Calu3 (cell line): ENCODE measurements around the gene PCNX4. TPM values are rescaled to one million over a fixed set of nuclear protein-coding genes. Genes with fewer than 3 reads are reported as not detected.

ENCODE experiments used
- BruUV-seq: library from RNA; stranded (reverse); fragments of 400-500 nt; replicated peaks from 2 replicates; lab custom pipeline; 2021; lab: Mats Ljungman, UMichigan
- CTCF ChIA-PET: fragments of 300-600 bp; sonication (Branson Sonifier 250); formaldehyde crosslinking; loops from one replicate; lab custom pipeline; 2022; ENCODE audit warnings: antibody characterized with exemption; lab: Charles Lee
- DNase-seq: peaks from one replicate; pipeline ENCODE4 v3.0.0; 2022
- H3K27ac Mint-ChIP-seq: one replicate; pipeline ENCODE4 v1.8.0; 2022; ENCODE audit warnings: mixed read lengths; ENCODE audit not compliant: unreplicated experiment
- H3K27me3 Mint-ChIP-seq: one replicate; pipeline ENCODE4 v1.8.0; 2022; ENCODE audit warnings: mixed read lengths; ENCODE audit not compliant: unreplicated experiment
- H3K36me3 Mint-ChIP-seq: one replicate; pipeline ENCODE4 v1.8.0; 2022; ENCODE audit warnings: mild to moderate bottlenecking, moderate library complexity, mixed read lengths; ENCODE audit not compliant: insufficient read depth, unreplicated experiment
- H3K4me1 Mint-ChIP-seq: one replicate; pipeline ENCODE4 v1.8.0; 2022; ENCODE audit warnings: mild to moderate bottlenecking, low read depth, mixed read lengths; ENCODE audit not compliant: unreplicated experiment
- H3K4me3 Mint-ChIP-seq: one replicate; pipeline ENCODE4 v1.8.0; 2022; ENCODE audit warnings: mild to moderate bottlenecking, low read depth, moderate library complexity, mixed read lengths; ENCODE audit not compliant: unreplicated experiment
- H3K9me3 Mint-ChIP-seq: one replicate; pipeline ENCODE4 v1.8.0; 2022; ENCODE audit warnings: low read depth, mixed read lengths; ENCODE audit not compliant: unreplicated experiment
- CTCF ChIP-seq: fragments of 200-600 bp; IDR thresholded peaks from one replicate; pipeline ENCODE4 v1.8.0; 2022; ENCODE audit warnings: antibody characterized with exemption; ENCODE audit not compliant: unreplicated experiment
- intact Hi-C: fragments of 100-400 bp; cut with micrococcal nuclease; formaldehyde crosslinking; loops from one replicate; pipeline ENCODE4 v1.10.0; 2022; ENCODE audit not compliant: unreplicated experiment
- total RNA-seq: library from RNA; stranded (reverse); gene quantifications from 2 replicates; pipeline ENCODE4 v1.2.3, GENCODE V29; 2022

Gene PCNX4
- total RNA-seq, 1 experiment from 2014 or later = 40.1 TPM

GRCh38 chr14:60188696-60189095, 97.0 kb downstream of the PCNX4 start:
- Mint-ChIP-seq H3K4me3 (no peak overlapping the region), H3K27ac (no peak overlapping the region), H3K36me3 (no peaks in the 10 kb centered on the region), H3K4me1 (no peaks in the 10 kb centered on the region), H3K27me3 (no peaks in the 10 kb centered on the region), H3K9me3 (no peaks in the 10 kb centered on the region)
- intact Hi-C loops = loop anchor here (10.0 kb wide), 1 partner anchor 684 kb away; no protein-coding TSS in a partner anchor
- no peak for DNase-seq
- no TSS peak for BruUV-seq
- CTCF ChIA-PET = interaction anchor here (1.5 kb wide), 1 partner anchor 139 kb away, joined by 4 read pairs; no protein-coding TSS in a partner anchor
- TF ChIP-seq CTCF = no peak

GRCh38 chr14:60189923-60190840, 98.5 kb downstream of the PCNX4 start:
- no peak for DNase-seq
- Mint-ChIP-seq H3K27me3 (no peaks in the 10 kb centered on the region), H3K4me3 (no peak overlapping the region), H3K4me1 (no peaks in the 10 kb centered on the region), H3K27ac (no peak overlapping the region), H3K36me3 (no peaks in the 10 kb centered on the region), H3K9me3 (no peaks in the 10 kb centered on the region)
- intact Hi-C loops = loop anchor here (10.0 kb wide), 1 partner anchor 685 kb away; no protein-coding TSS in a partner anchor
- CTCF ChIA-PET = no interaction called here
- no TSS peak for BruUV-seq
- no peak for TF ChIP-seq CTCF

GRCh38 chr14:60195179-60195810, 103.6 kb downstream of the PCNX4 start:
- H3K36me3 Mint-ChIP-seq = no peaks in the 10 kb centered on the region
- no peak overlapping the region for H3K4me3 Mint-ChIP-seq
- no peak for TF ChIP-seq CTCF
- H3K27me3 Mint-ChIP-seq = no peaks in the 10 kb centered on the region
- CTCF ChIA-PET = no interaction called here
- DNase-seq = no peak
- H3K9me3 Mint-ChIP-seq = peaks cover 4% of the 10 kb centered on the region
- intact Hi-C loops = loop anchor here (1.0 to 5.0 kb wide), 2 partner anchors 137 to 364 kb away; no protein-coding TSS in a partner anchor
- H3K27ac Mint-ChIP-seq = no peak overlapping the region
- no TSS peak for BruUV-seq
- H3K4me1 Mint-ChIP-seq = peaks cover 9% of the 10 kb centered on the region

GRCh38 chr14:60196291-60196690, 104.6 kb downstream of the PCNX4 start:
- CTCF ChIA-PET = no interaction called here
- Mint-ChIP-seq H3K36me3 (no peaks in the 10 kb centered on the region), H3K9me3 (peaks cover 4% of the 10 kb centered on the region), H3K27ac (no peak overlapping the region), H3K4me3 (no peak overlapping the region), H3K4me1 (peaks cover 9% of the 10 kb centered on the region), H3K27me3 (no peaks in the 10 kb centered on the region)
- intact Hi-C loops = loop anchor here (5.0 kb wide), 1 partner anchor 136 kb away; no protein-coding TSS in a partner anchor
- no peak for TF ChIP-seq CTCF
- DNase-seq = no peak
- BruUV-seq = no TSS peak
